ENCODE results near the gene HLCS.

Gene HLCS

DNA sequence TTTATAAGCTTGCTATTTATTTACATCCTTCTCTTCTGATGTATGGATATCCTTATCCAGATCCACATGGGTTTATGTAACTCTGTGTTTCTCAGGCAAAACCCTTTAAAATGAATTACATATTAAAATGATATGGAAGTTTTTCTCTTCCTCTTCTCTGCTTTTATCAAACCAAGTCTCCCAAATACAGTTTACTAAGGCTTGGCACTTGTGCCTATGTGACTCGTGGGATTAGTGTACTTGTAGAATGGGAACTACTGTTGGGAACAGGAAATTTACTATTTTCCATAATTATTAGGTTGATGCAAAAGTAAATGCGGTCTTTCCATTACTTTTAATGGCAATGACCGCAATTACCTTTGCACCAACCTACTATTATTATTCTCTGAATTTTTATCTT lies 252.7 kb downstream of the HLCS start:
- H2AFZ ChIP-seq (ENCODE audit: low read depth, low read length) = no peak overlapping the region
- H4K20me1 ChIP-seq (ENCODE audit: insufficient read depth, low read length) = no peaks in the 10 kb centered on the region
- no peak overlapping the region for H3K9ac ChIP-seq (ENCODE audit: low read length)
- H3K27me3 ChIP-seq (ENCODE audit: low read depth, low read length) = peaks cover 24% of the 10 kb centered on the region
- H3K27ac ChIP-seq (ENCODE audit: low read length) = no peak overlapping the region
- H3K4me3 ChIP-seq (ENCODE audit: low read length) = no peak overlapping the region
- H3K36me3 ChIP-seq (replicated peaks; ENCODE audit: low read depth, low read length) = no peaks in the 10 kb centered on the region
- TF ChIP-seq, protein P1, sequence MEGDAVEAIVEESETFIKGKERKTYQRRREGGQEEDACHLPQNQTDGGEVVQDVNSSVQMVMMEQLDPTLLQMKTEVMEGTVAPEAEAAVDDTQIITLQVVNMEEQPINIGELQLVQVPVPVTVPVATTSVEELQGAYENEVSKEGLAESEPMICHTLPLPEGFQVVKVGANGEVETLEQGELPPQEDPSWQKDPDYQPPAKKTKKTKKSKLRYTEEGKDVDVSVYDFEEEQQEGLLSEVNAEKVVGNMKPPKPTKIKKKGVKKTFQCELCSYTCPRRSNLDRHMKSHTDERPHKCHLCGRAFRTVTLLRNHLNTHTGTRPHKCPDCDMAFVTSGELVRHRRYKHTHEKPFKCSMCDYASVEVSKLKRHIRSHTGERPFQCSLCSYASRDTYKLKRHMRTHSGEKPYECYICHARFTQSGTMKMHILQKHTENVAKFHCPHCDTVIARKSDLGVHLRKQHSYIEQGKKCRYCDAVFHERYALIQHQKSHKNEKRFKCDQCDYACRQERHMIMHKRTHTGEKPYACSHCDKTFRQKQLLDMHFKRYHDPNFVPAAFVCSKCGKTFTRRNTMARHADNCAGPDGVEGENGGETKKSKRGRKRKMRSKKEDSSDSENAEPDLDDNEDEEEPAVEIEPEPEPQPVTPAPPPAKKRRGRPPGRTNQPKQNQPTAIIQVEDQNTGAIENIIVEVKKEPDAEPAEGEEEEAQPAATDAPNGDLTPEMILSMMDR (IDR thresholded peaks at IDR 0.05; ENCODE audit: low read depth, low read length) = no peak
- TF ChIP-seq EZH2phosphoT487 (IDR thresholded peaks at IDR 0.05; ENCODE audit: low read depth) = no peak
- H3K4me1 ChIP-seq (ENCODE audit: low read length) = no peaks in the 10 kb centered on the region
- no peaks in the 10 kb centered on the region for H3K79me2 ChIP-seq (ENCODE audit: low read length)
- H3K9me3 ChIP-seq (ENCODE audit: insufficient read depth, low read length) = no peaks in the 10 kb centered on the region
- H3K4me2 ChIP-seq (ENCODE audit: low read length) = no peak overlapping the region

DNA sequence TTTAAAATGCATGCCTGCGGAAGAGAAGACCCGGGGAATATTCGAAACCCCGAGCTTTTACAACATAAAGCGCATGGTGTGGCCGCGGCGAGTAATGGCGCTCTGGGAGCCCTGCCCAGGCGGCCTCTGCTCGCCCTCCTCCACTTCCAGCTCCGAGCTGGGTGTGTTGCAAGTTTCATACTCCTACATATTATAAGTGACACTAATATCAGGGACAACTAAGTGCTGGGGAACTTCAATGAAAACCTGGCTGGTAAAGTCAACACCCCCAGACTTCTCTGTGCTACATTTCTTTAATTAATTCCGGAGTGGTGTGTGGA lies 255.8 kb downstream of the HLCS start:
- H3K9ac ChIP-seq (ENCODE audit: low read length) = no peak overlapping the region
- no peak overlapping the region for H2AFZ ChIP-seq (ENCODE audit: low read depth, low read length)
- H3K36me3 ChIP-seq (replicated peaks; ENCODE audit: low read depth, low read length) = no peaks in the 10 kb centered on the region
- TF ChIP-seq, protein P1 (IDR thresholded peaks at IDR 0.05; ENCODE audit: low read depth, low read length) = no peak
- no peak for TF ChIP-seq EZH2phosphoT487 (IDR thresholded peaks at IDR 0.05; ENCODE audit: low read depth)
- no peak overlapping the region for H3K4me2 ChIP-seq (ENCODE audit: low read length)
- H3K4me1 ChIP-seq (ENCODE audit: low read length) = no peaks in the 10 kb centered on the region
- no peak overlapping the region for H3K27ac ChIP-seq (ENCODE audit: low read length)
- peaks cover 24% of the 10 kb centered on the region for H3K27me3 ChIP-seq (ENCODE audit: low read depth, low read length)
- no peak overlapping the region for H3K4me3 ChIP-seq (ENCODE audit: low read length)
- H4K20me1 ChIP-seq (ENCODE audit: insufficient read depth, low read length) = no peaks in the 10 kb centered on the region
- no peaks in the 10 kb centered on the region for H3K9me3 ChIP-seq (ENCODE audit: insufficient read depth, low read length)
- no peaks in the 10 kb centered on the region for H3K79me2 ChIP-seq (ENCODE audit: low read length)

DNA sequence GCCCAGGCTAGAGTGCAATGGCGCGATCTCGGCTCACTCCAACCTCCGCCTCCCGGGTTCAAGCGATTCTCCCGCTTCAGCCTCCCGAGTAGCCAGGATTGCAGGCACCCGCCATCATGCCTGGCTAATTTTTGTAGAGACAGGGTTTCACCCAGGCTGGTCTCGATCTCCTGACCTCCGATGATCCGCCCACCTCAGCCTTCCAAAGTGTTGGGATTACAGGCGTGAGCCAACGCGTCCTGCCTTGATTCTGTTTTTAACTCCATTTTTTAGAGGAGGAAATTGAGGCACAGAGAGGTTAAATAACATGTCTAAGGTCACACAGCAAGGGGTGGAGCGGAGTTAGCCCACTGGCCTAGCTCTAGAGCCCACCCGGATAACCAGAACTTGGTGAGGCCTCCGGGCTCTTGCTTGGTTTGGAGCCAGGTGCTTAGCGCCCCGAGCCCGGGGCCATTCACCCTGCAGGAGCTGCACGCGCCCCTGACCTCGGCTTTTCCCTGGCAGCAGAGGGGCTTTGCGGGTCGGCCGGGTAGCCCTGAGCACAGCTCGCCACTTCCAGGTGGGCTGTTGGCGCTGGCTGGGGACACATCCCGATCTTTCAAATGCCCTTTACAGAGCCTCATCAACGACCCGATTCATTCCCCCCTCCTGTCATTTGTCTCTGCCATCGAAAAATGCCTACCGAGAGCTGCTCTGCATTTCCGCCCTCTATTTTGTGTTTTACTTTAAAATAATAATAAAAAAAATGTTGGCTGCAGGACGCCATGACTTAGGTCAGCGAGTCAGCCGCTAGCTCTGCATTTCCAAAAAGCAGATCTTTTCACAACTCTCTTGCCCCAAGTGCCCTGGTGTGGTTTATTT lies 256.4 kb downstream of the HLCS start:
- H3K4me2 ChIP-seq (ENCODE audit: low read length) = no peak overlapping the region
- no peak overlapping the region for H3K4me3 ChIP-seq (ENCODE audit: low read length)

More for the DNA sequence above, 256.4 kb downstream of the HLCS start:
- TF ChIP-seq, protein P1 (IDR thresholded peaks at IDR 0.05; ENCODE audit: low read depth, low read length) = no peak
- no peak for TF ChIP-seq EZH2phosphoT487 (IDR thresholded peaks at IDR 0.05; ENCODE audit: low read depth)
- Histone ChIP-seq H3K9me3 (ENCODE audit: insufficient read depth, low read length) (no peaks in the 10 kb centered on the region), H3K27ac (ENCODE audit: low read length) (no peak overlapping the region), H3K27me3 (ENCODE audit: low read depth, low read length) (peaks cover 24% of the 10 kb centered on the region), H3K4me1 (ENCODE audit: low read length) (no peaks in the 10 kb centered on the region), H4K20me1 (ENCODE audit: insufficient read depth, low read length) (no peaks in the 10 kb centered on the region), H3K79me2 (ENCODE audit: low read length) (no peaks in the 10 kb centered on the region), H3K9ac (ENCODE audit: low read length) (no peak overlapping the region), H2AFZ (ENCODE audit: low read depth, low read length) (no peak overlapping the region), H3K36me3 (replicated peaks; ENCODE audit: low read depth, low read length) (no peaks in the 10 kb centered on the region)

All from OCI-LY3 (cell line).